Testis (tissue), 3 donors: ENCODE results near the gene KRTAP10-8. TPM values are rescaled to one million over a fixed set of nuclear protein-coding genes. Genes with fewer than 3 reads are reported as not detected.

Experiments
- DNase-seq: peaks from one replicate; pipeline ENCODE4 v3.0.0-alpha.2; 2019
- H3K27ac ChIP-seq, 2 donors: fragments of 200-600 bp; sonication (generic); one replicate each; pipeline ENCODE4 v1.5.1; 2019
- H3K27me3 ChIP-seq: fragments of 200-600 bp; sonication (generic); one replicate; pipeline ENCODE4 v1.5.1; 2019
- H3K36me3 ChIP-seq: fragments of 200-600 bp; sonication (generic); one replicate; pipeline ENCODE4 v1.5.1; 2017; ENCODE audit warnings: low read depth; ENCODE audit errors: missing control alignments
- H3K4me1 ChIP-seq: fragments of 200-600 bp; sonication (generic); one replicate; pipeline ENCODE4 v1.5.1; 2019
- H3K4me3 ChIP-seq, 2 donors: fragments of 200-600 bp; sonication (generic); one replicate each; pipeline ENCODE4 v1.5.1; 2017 to 2019
- H3K9me3 ChIP-seq: fragments of 200-600 bp; sonication (generic); one replicate; pipeline ENCODE4 v1.5.1; 2017
- POLR2A ChIP-seq: fragments of 450-650 bp; IDR thresholded peaks from one replicate; pipeline ENCODE4 v1.6.1; 2017; ENCODE audit warnings: antibody characterized with exemption, mild to moderate bottlenecking, moderate library complexity
- WGBS, 2 donors: methylation state at CpG; one replicate each; pipeline ENCODE4 v1.1.5; 2018; 5-methylcytosine and 5-hydroxymethylcytosine counted together
- intact Hi-C: fragments of 100-400 bp; cut with DNase I; formaldehyde crosslinking; loops from one replicate; pipeline ENCODE4 v1.15.1; 2023; ENCODE audit warnings: low total_unique reads
- polyA plus RNA-seq: library from polyadenylated mRNA; stranded (reverse); fragments of 350-450 nt; fragmentation: Illumina TruSeq; extraction: RNeasy Lipid Tissue Mini Kit (QIAGEN cat#74804); gene quantifications from one replicate; pipeline ENCODE4 v1.2.3, GENCODE V29; 2014; ENCODE audit warnings: low read depth, low replicate concordance; ENCODE audit not compliant: insufficient read depth
- total RNA-seq, 2 donors: library from RNA; depleted of rRNA; stranded (reverse); fragments of >200 nt; gene quantifications; one replicate each; pipeline ENCODE4 v1.2.3, GENCODE V29; 2016
- TF ChIP-seq, protein P1 (sequence below), 3 experiments: fragments of 450-650 bp in 2 of 3; fragments of 200-600 bp in 1 of 3; sonication (generic) in 1 of 3; IDR thresholded peaks; one replicate each; pipeline ENCODE4 v1.5.1; 2016 to 2019; ENCODE audit warnings: antibody characterized with exemption in 3 of 3, mild to moderate bottlenecking in 2 of 3, moderate library complexity in 1 of 3

KRTAP10-8 gene
- total and polyA plus RNA-seq, 3 donors from 2014 or later: not detected

DNA sequence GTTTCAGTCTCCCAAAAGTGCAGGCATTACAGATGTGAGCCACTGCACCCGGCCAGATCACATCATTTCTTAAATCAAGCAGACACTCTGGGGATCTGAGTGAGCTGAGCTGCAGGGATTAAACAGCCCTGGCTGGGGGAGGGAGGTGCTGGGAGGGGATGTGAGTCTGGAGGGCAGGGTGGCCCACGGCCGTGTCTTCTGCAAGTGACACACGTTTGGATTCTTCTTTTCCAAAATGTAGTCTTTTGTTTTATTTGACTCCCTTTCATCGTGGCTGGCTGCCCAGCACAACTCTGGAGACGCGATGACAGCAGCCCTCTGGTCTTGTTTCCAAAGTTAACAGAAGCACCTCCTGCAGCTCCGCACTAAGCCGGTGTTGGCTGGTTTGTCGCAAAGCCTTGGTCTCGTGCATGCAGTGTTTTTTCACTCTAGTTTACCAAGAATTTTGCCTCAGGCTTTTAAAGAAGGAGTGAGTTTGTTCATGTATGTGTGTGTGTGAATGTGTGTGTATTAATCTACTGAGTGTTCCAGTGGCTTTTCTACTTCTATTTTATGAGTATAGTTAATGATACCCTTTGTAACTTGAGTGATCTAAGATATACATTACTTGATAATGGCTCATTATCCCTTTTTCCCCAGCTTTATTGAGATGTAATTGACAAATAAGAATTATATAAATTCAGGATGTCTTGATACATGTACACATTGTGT is 28.6 kb upstream of the KRTAP10-8 start:
- no peak overlapping the region for H3K4me3 ChIP-seq
- H3K9me3 ChIP-seq: no peaks in the 10 kb centered on the region
- DNase-seq: no peak
- H3K36me3 ChIP-seq: no peaks in the 10 kb centered on the region
- no peak overlapping the region for H3K27ac ChIP-seq
- H3K27me3 ChIP-seq: no peaks in the 10 kb centered on the region
- intact Hi-C loops: no loop called here
- H3K4me1 ChIP-seq: no peaks in the 10 kb centered on the region
- WGBS, 2 donors: 40 to 48% methylated on average over 11 of the region's 11 CpGs
- TF ChIP-seq POLR2A: no peak
- TF ChIP-seq, protein P1, sequence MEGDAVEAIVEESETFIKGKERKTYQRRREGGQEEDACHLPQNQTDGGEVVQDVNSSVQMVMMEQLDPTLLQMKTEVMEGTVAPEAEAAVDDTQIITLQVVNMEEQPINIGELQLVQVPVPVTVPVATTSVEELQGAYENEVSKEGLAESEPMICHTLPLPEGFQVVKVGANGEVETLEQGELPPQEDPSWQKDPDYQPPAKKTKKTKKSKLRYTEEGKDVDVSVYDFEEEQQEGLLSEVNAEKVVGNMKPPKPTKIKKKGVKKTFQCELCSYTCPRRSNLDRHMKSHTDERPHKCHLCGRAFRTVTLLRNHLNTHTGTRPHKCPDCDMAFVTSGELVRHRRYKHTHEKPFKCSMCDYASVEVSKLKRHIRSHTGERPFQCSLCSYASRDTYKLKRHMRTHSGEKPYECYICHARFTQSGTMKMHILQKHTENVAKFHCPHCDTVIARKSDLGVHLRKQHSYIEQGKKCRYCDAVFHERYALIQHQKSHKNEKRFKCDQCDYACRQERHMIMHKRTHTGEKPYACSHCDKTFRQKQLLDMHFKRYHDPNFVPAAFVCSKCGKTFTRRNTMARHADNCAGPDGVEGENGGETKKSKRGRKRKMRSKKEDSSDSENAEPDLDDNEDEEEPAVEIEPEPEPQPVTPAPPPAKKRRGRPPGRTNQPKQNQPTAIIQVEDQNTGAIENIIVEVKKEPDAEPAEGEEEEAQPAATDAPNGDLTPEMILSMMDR (IDR thresholded peaks at IDR 0.05): no peak

DNA sequence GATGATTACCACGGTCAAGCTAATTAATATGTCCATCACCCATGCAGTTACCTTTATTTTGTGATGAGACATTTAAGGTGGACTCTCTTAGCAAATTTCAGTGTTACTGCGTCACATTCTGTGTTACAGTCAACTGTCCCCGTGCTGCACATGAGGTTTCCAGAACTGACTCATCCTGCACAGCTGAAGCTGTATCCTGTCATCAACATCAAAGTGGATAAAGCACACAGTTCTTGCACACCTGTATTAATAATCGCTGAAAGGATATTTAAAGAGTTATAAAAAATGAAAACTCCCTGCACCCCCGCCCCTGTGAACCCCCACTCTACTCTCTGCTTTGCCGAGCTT is 28.1 kb upstream of the KRTAP10-8 start:
- intact Hi-C loops: no loop called here

GRCh38 chr21:44585892-44586291 is 26.0 kb upstream of the KRTAP10-8 start:
- H3K4me3 ChIP-seq: no peak overlapping the region
- H3K9me3 ChIP-seq: no peaks in the 10 kb centered on the region
- H3K27me3 ChIP-seq: no peaks in the 10 kb centered on the region
- intact Hi-C loops: no loop called here
- H3K36me3 ChIP-seq: no peaks in the 10 kb centered on the region
- no peak overlapping the region for H3K27ac ChIP-seq
- TF ChIP-seq, protein P1 (IDR thresholded peaks at IDR 0.05): no peak
- no peak for TF ChIP-seq POLR2A
- H3K4me1 ChIP-seq: no peaks in the 10 kb centered on the region
- no peak for DNase-seq
- 86 to 95% methylated on average over 3 of the region's 3 CpGs for WGBS, 2 donors

More for the DNA sequence above, 28.1 kb upstream of the KRTAP10-8 start:
- Histone ChIP-seq H3K27me3 (no peaks in the 10 kb centered on the region), H3K36me3 (no peaks in the 10 kb centered on the region), H3K9me3 (no peaks in the 10 kb centered on the region), H3K4me1 (no peaks in the 10 kb centered on the region), H3K27ac (no peak overlapping the region), H3K4me3 (no peak overlapping the region)
- 79 to 83% methylated on average over 6 of the region's 6 CpGs for WGBS, 2 donors
- no peak for TF ChIP-seq POLR2A
- TF ChIP-seq, protein P1 (IDR thresholded peaks at IDR 0.05): no peak
- no peak for DNase-seq

DNA sequence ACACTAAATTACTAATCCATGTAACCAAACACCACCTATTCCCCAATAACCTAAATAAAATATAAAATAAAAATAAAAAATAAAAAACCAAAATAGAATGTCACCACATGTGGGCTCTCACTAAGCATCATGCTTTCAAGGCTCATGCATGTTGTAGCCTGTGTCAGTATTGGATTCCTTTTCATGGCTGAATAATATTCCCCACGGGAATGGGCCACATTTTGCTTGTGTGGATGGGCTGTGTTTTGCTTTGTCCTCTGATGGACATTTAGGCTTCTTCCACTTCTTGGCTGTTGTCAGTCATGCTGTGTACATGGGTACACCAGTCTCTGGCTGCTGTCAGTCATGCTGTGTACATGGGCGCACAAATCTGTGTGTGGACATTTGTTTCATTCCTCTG is 22.8 kb upstream of the KRTAP10-8 start:
- 96% methylated on average over 2 of the region's 2 CpGs for WGBS, 2 donors
- Histone ChIP-seq H3K27me3 (no peaks in the 10 kb centered on the region), H3K9me3 (no peaks in the 10 kb centered on the region), H3K4me3 (no peak overlapping the region), H3K27ac (no peak overlapping the region), H3K4me1 (no peaks in the 10 kb centered on the region), H3K36me3 (no peaks in the 10 kb centered on the region)
- intact Hi-C loops: no loop called here
- TF ChIP-seq, protein P1 (IDR thresholded peaks at IDR 0.05): no peak
- no peak for TF ChIP-seq POLR2A
- DNase-seq: no peak
